ENCODE results near the gene MIPOL1.

The MIPOL1 gene

GRCh38 chr14:37172024-37172869, 25.5 kb upstream of the MIPOL1 start, which contains the start of gene SLC25A21 (continued):
- TF ChIP-seq BCL6B (tag by site-specific recombination; IDR thresholded peaks at IDR 0.05), result no peak
- peak; percentile 46; the same call in 1 of the 2 replicates for TF ChIP-seq ZNF501 (tag by site-specific recombination; IDR thresholded peaks at IDR 0.05)
- TF ChIP-seq KLF10 (tag by site-specific recombination; IDR thresholded peaks at IDR 0.05), result no peak
- TF ChIP-seq ZEB2 (tag by site-specific recombination; IDR thresholded peaks at IDR 0.05), result peak; percentile 88
- TF ChIP-seq ZNF391 (tag by site-specific recombination; IDR thresholded peaks at IDR 0.05; ENCODE audit: borderline replicate concordance, low read depth), result no peak
- TF ChIP-seq ZBTB48 (tag by site-specific recombination; IDR thresholded peaks at IDR 0.05), result peak; percentile 88
- TF ChIP-seq, protein P1, sequence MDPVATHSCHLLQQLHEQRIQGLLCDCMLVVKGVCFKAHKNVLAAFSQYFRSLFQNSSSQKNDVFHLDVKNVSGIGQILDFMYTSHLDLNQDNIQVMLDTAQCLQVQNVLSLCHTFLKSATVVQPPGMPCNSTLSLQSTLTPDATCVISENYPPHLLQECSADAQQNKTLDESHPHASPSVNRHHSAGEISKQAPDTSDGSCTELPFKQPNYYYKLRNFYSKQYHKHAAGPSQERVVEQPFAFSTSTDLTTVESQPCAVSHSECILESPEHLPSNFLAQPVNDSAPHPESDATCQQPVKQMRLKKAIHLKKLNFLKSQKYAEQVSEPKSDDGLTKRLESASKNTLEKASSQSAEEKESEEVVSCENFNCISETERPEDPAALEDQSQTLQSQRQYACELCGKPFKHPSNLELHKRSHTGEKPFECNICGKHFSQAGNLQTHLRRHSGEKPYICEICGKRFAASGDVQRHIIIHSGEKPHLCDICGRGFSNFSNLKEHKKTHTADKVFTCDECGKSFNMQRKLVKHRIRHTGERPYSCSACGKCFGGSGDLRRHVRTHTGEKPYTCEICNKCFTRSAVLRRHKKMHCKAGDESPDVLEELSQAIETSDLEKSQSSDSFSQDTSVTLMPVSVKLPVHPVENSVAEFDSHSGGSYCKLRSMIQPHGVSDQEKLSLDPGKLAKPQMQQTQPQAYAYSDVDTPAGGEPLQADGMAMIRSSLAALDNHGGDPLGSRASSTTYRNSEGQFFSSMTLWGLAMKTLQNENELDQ (tag by site-specific recombination; IDR thresholded peaks at IDR 0.05; ENCODE audit: low read depth), result no peak
- TF ChIP-seq ZNF221 (tag by site-specific recombination; IDR thresholded peaks at IDR 0.05; ENCODE audit: borderline replicate concordance), result no peak
- TF ChIP-seq ZNF16 (tag by site-specific recombination; IDR thresholded peaks at IDR 0.05; ENCODE audit: low read depth), result no peak
- TF ChIP-seq ZNF670 (tag by site-specific recombination; IDR thresholded peaks at IDR 0.05; ENCODE audit: low read depth), result no peak
- no peak for TF ChIP-seq MYNN (tag by site-specific recombination; IDR thresholded peaks at IDR 0.05; ENCODE audit: borderline replicate concordance)
- TF ChIP-seq ZNF23 (tag by site-specific recombination; IDR thresholded peaks at IDR 0.05; ENCODE audit: borderline replicate concordance), result no peak
- no peak for TF ChIP-seq ZSCAN23 (tag by site-specific recombination; IDR thresholded peaks at IDR 0.05)
- no peak for TF ChIP-seq ZBTB1 (tag by site-specific recombination; IDR thresholded peaks at IDR 0.05)
- TF ChIP-seq ZNF140 (tag by site-specific recombination; IDR thresholded peaks at IDR 0.05), result no peak
- no peak; the same call in 1 of the 2 replicates for TF ChIP-seq REPIN1 (tag by site-specific recombination; IDR thresholded peaks at IDR 0.05; ENCODE audit: low read depth)
- peak; percentile 56 for TF ChIP-seq ZFHX2 (tag by site-specific recombination; conservative IDR thresholded peaks at IDR 0.05)
- TF ChIP-seq KLF1 (tag by site-specific recombination; IDR thresholded peaks at IDR 0.05), result 0 out of 2 replicates have a peak, but pooled peaks have one; percentile 14
- TF ChIP-seq IKZF3 (tag by site-specific recombination; IDR thresholded peaks at IDR 0.05), result no peak
- TF ChIP-seq, protein P2, sequence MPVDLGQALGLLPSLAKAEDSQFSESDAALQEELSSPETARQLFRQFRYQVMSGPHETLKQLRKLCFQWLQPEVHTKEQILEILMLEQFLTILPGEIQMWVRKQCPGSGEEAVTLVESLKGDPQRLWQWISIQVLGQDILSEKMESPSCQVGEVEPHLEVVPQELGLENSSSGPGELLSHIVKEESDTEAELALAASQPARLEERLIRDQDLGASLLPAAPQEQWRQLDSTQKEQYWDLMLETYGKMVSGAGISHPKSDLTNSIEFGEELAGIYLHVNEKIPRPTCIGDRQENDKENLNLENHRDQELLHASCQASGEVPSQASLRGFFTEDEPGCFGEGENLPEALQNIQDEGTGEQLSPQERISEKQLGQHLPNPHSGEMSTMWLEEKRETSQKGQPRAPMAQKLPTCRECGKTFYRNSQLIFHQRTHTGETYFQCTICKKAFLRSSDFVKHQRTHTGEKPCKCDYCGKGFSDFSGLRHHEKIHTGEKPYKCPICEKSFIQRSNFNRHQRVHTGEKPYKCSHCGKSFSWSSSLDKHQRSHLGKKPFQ (tag by site-specific recombination; IDR thresholded peaks at IDR 0.05), result no peak; the same call in 1 of the 2 replicates
- TF ChIP-seq ZNF473 (tag by site-specific recombination; IDR thresholded peaks at IDR 0.05), result no peak
- no peak for TF ChIP-seq ZNF548 (tag by site-specific recombination; IDR thresholded peaks at IDR 0.05)
- TF ChIP-seq, protein P3, sequence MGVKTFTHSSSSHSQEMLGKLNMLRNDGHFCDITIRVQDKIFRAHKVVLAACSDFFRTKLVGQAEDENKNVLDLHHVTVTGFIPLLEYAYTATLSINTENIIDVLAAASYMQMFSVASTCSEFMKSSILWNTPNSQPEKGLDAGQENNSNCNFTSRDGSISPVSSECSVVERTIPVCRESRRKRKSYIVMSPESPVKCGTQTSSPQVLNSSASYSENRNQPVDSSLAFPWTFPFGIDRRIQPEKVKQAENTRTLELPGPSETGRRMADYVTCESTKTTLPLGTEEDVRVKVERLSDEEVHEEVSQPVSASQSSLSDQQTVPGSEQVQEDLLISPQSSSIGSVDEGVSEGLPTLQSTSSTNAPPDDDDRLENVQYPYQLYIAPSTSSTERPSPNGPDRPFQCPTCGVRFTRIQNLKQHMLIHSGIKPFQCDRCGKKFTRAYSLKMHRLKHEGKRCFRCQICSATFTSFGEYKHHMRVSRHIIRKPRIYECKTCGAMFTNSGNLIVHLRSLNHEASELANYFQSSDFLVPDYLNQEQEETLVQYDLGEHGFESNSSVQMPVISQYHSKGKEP (tag by site-specific recombination; IDR thresholded peaks at IDR 0.05), result no peak
- no peak for TF ChIP-seq ZNF596 (tag by site-specific recombination; IDR thresholded peaks at IDR 0.05)
- no peak for TF ChIP-seq ZNF560 (tag by site-specific recombination; IDR thresholded peaks at IDR 0.05; ENCODE audit: borderline replicate concordance)
- no peak for TF ChIP-seq ZNF747 (tag by site-specific recombination; IDR thresholded peaks at IDR 0.05)
- TF ChIP-seq ZNF561 (tag by site-specific recombination; IDR thresholded peaks at IDR 0.05; ENCODE audit: borderline replicate concordance), result 0 out of 2 replicates have a peak, but pooled peaks have one; percentile 63
- TF ChIP-seq ZBTB7A (tag by site-specific recombination; IDR thresholded peaks at IDR 0.05; ENCODE audit: low read depth), result no peak
- TF ChIP-seq, protein P4, sequence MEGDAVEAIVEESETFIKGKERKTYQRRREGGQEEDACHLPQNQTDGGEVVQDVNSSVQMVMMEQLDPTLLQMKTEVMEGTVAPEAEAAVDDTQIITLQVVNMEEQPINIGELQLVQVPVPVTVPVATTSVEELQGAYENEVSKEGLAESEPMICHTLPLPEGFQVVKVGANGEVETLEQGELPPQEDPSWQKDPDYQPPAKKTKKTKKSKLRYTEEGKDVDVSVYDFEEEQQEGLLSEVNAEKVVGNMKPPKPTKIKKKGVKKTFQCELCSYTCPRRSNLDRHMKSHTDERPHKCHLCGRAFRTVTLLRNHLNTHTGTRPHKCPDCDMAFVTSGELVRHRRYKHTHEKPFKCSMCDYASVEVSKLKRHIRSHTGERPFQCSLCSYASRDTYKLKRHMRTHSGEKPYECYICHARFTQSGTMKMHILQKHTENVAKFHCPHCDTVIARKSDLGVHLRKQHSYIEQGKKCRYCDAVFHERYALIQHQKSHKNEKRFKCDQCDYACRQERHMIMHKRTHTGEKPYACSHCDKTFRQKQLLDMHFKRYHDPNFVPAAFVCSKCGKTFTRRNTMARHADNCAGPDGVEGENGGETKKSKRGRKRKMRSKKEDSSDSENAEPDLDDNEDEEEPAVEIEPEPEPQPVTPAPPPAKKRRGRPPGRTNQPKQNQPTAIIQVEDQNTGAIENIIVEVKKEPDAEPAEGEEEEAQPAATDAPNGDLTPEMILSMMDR (tag by site-specific recombination; IDR thresholded peaks at IDR 0.05), result peak; percentile 36
- TF ChIP-seq ZNF488 (tag by site-specific recombination; IDR thresholded peaks at IDR 0.05), result no peak
- no peak for TF ChIP-seq ZNF114 (tag by site-specific recombination; IDR thresholded peaks at IDR 0.05)
